Coronary artery (tissue), 2 donors: ENCODE measurements around the gene TPST1.
"Not testable (repeated sequence)": the region's sequence is repeated elsewhere in the genome, so short reads cannot be mapped to it uniquely, and the experiment has no call there.

Experiments
- DNase-seq: peaks from one replicate; pipeline ENCODE4 v3.0.0-alpha.2; 2017; ENCODE audit warnings: low spot score
- H3K27ac ChIP-seq, 2 donors: fragments of 200-600 bp; sonication (generic); one replicate each; pipeline ENCODE4 v1.5.1; 2016 to 2019
- H3K4me3 ChIP-seq: fragments of 200-600 bp; sonication (generic); 2 replicates; pipeline ENCODE4 v1.5.1; 2016; ENCODE audit warnings: mild to moderate bottlenecking, moderate library complexity
- TF ChIP-seq, protein P1 (sequence below): fragments of 200-600 bp; sonication (generic); IDR thresholded peaks from one replicate; pipeline ENCODE4 v1.5.1; 2019; ENCODE audit warnings: antibody characterized with exemption

Gene TPST1

DNA sequence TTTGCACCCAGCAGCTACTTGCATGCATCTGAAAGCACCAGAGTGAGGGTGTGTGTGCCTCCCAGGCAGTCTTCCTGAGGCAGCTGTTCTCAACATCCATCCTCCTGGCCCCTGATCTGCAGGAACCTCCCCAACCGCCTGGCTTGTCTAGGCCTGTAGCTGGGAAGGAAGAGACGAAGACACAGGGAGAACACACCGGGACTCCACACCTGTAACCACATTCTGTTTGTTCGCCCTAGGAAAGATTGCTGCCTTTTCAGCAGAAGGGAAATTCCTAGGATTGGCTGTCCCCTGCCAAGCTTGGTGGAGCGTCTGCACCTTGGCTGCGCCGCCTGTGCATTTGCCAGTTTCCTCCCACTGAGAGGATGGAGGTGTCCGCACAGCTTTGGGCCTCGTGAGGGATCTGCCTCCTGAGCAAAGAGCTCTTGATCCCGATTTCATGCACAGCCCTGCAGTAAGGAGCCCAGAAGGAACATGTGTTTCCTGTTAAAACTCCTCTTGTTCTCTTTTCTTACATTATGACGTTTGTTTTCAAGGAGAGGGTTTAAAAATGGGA, 154.6 kb downstream of the TPST1 start:
- Histone ChIP-seq H3K27ac (no peak overlapping the region), H3K4me3 (no peak overlapping the region)
- no peak for DNase-seq
- TF ChIP-seq, protein P1, sequence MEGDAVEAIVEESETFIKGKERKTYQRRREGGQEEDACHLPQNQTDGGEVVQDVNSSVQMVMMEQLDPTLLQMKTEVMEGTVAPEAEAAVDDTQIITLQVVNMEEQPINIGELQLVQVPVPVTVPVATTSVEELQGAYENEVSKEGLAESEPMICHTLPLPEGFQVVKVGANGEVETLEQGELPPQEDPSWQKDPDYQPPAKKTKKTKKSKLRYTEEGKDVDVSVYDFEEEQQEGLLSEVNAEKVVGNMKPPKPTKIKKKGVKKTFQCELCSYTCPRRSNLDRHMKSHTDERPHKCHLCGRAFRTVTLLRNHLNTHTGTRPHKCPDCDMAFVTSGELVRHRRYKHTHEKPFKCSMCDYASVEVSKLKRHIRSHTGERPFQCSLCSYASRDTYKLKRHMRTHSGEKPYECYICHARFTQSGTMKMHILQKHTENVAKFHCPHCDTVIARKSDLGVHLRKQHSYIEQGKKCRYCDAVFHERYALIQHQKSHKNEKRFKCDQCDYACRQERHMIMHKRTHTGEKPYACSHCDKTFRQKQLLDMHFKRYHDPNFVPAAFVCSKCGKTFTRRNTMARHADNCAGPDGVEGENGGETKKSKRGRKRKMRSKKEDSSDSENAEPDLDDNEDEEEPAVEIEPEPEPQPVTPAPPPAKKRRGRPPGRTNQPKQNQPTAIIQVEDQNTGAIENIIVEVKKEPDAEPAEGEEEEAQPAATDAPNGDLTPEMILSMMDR, result no peak

DNA sequence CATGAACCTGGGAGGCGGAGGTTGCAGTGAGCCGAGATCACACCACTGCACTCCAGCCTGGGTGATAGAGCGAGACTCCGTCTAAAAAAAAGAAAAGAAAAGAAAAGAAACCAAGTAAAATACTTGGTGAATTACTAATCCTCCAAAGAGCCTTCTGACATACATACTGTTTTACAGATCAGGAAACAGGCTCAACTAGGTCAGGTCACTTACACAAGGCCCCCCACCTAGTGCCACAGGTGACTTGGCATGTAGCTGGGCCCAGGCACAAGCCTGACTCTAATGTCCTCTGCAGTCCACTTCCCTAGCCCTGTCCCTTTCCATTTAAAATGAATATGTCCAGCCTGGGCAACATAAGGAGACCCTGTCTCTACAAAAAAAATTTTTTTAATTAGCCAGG, 157.0 kb downstream of the TPST1 start:
- TF ChIP-seq, protein P1, result no peak
- DNase-seq, result no peak
- Histone ChIP-seq H3K4me3 (no peak overlapping the region), H3K27ac (no peak overlapping the region)

DNA sequence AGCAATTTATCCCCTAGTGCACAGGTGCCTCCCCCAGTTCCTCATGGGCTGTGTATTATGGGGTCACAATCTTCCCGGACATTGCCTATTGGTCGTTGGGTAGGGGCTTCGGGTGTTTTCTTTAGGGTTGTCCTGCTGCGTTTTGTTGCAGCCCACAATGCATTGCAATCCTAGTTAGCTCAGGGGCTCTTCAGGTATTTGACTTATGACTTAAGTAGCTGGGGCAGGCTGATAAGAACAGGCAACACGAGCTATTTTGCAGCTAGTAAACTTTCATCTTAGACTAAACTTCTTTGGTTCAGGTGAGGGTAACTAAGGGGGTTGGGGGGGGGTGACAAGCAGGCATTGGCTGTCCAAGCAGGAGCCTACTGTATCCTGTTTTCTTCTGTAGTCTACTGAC, 158.5 kb downstream of the TPST1 start:
- DNase-seq, result no peak
- H3K4me3 ChIP-seq, result no peak overlapping the region
- TF ChIP-seq, protein P1, result no peak
- no peak overlapping the region for H3K27ac ChIP-seq

DNA sequence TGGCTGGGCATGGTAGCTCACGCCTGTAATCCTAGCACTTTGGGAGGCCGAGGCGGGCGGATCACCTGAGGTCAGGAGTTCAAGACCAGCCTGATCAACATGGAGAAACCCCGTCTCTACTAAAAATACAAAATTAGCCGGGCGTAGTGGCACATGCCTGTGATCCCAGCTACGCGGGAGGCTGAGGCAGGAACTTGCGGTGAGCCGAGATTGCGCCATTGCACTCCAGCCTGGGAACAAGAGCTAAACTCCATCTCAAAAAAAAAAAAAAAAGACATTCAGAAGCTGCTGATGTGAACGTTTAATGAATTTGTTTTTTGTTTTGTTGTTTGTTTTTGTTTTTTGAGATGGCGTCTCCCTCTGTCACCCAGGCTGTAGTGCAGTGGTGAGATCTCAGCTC, 159.9 kb downstream of the TPST1 start:
- DNase-seq, H3K27ac ChIP-seq, H3K4me3 ChIP-seq: not testable (repeated sequence)

DNA sequence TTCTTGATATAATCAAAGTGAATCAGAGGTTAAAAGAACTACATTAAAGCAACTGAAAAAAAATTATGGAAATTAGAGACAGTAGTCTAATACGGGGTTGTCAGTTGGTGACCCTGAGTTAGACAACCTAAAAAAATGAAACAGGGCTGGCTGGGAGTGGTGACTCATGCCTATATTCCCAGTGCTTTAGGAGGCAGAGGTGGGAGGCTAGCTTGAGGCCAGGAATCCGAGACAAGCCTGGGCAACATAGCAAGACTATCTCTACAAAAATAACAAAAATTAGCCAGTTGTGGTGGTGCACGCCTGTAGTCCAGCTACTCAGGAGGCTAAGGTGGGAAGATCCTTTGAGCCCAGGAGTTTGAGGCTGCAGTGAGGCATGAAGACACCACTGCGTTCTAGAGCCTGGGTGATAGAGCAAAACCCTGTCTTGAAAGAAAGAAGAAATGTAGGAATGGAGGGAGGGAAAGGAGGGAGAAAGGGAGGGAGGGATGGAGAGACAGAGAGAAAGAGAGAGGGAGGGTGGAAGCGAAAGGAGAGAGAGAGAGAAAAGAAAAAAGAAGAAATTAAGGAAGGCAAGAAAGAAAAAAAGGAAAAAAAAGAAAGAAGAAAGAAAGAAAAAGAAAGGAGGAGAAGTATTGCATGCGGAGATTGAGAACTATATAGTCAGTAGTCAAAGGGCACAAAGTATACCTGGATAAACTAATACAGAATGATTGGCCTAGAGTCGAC, 166.1 kb downstream of the TPST1 start:
- TF ChIP-seq, protein P1, result no peak
- peak; percentile 14 for DNase-seq
- Histone ChIP-seq H3K27ac (no peak overlapping the region), H3K4me3 (no peak overlapping the region)

DNA sequence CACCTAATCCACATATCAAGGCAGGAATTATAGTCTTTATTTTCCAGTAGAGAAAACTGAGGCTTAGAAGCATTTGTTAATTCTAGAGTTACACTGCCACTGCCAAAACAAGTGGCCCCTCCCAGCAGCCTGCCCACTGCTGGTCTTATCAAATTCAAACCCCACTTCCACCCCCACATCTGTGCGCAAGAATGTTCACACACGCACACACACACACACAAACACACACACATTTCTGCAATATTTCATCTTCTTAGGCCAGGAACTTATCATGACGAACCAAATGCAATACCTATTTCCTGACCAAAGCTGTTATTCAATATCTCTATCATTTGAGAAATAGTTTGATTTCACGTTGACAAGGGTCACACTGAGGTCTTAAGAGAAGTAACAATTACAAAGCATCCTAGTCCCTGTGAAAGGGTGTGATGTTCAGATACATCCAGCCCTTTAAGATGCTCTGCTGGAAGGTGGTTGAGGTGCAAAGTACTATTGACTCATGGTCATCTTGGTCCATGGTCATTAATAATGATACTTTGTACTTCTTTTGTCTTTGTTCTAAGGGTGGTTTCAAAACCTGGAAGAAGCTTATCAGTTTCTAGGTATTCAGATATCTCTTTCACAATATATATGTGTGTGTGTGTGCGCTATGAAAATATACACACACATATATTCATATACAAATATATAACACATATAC, 169.2 kb downstream of the TPST1 start:
- not testable (repeated sequence) for H3K27ac ChIP-seq, DNase-seq, H3K4me3 ChIP-seq

DNA sequence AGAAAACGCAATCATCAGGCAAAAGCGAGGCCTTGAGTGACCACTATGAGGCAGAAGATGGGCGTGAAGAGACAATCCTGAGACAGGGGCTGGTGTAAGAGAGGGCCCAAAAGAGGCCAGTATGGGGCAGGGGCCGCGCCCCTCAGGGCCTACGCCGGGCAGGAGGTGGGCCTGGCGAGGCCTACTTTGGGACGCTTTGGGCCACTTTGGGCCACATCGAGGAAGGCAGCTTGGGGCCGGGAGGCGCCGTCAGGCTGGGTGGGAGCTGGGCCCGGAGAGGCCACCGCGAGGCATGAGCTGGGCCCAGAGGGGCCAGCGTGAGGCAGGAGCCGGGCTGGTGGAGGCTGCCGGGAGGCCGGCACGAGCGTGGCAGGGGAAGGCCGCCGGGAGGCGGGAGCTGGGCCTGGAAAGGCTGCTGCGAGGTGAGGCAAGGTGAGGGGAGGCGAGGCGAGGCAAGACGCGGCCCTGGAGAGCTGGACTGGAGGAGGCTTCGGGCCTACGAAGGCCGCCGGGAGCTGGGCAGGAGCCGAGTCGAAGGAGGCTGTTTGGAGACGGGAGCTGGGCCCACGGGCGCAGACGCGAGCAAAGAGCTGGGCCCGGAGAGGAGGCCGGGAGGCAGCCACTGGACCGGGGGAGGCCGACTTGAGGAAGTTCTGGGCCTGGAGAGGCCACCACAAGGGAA, 171.3 kb downstream of the TPST1 start:
- H3K27ac ChIP-seq, result no peak overlapping the region
- TF ChIP-seq, protein P1, result no peak
- no peak for DNase-seq
- no peak overlapping the region for H3K4me3 ChIP-seq
